Measurements from ENCODE around the gene ALDH3B2. TPM values are rescaled to one million over a fixed set of nuclear protein-coding genes. Genes with fewer than 3 reads are reported as not detected.

ALDH3B2 gene
- total RNA-seq, 2 experiments from 2014 or later = not detected

GRCh38 chr11:67615728-67616430 is 58.5 kb downstream of the ALDH3B2 start:
- intact Hi-C loops (cut with DNase I, micrococcal nuclease) = loop anchor here in 1 of 2 experiments (2.0 kb wide), 1 partner anchor 13 kb away; the partner anchor contains the start of gene NUDT8
- Mint-ChIP-seq H3K27ac (no peak overlapping the region), H3K4me1 (peaks cover 22% of the 10 kb centered on the region), H3K27me3 (no peaks in the 10 kb centered on the region), H3K4me3 (peak overlapping the region; percentile 15), H3K9me3 (ENCODE audit: low read depth) (no peaks in the 10 kb centered on the region), H3K36me3 (ENCODE audit: low read depth) (peaks cover 12% of the 10 kb centered on the region)
- ChIA-PET POLR2A (no interaction called here), CTCF (interaction anchor here (0.7 to 5.4 kb wide), 5 partner anchors 13 to 1041 kb away, joined by 3 to 67 read pairs (median 5); partner anchors contain the start of genes NUDT8 and PPP1CA)
- DNase-seq = no peak
- no peak for ATAC-seq

- H3K4me3 Mint-ChIP-seq = peak overlapping the region; percentile 67
- intact Hi-C loops (cut with DNase I, micrococcal nuclease) = loop anchor here (1.0 to 5.0 kb wide), 5 partner anchors 9 to 108 kb away; partner anchors contain the start of genes NUDT8 (in 2 of the 2), CDK2AP2 (in 1 of the 2), NDUFV1 (in 1 of the 2) and PITPNM1 (in 1 of the 2)
- ATAC-seq (peak; percentile 57), DNase-seq (peak; percentile 85)
- POLR2A ChIA-PET = interaction anchor here (1.0 kb wide), 1 partner anchor 13 kb away, joined by 3 read pairs; no protein-coding TSS in a partner anchor
- H3K9me3 Mint-ChIP-seq (ENCODE audit: low read depth) = no peaks in the 10 kb centered on the region
- no peaks in the 10 kb centered on the region for H3K27me3 Mint-ChIP-seq
- H3K4me1 Mint-ChIP-seq = peaks cover 22% of the 10 kb centered on the region
- H3K27ac Mint-ChIP-seq = peak overlapping the region; percentile 93
- CTCF ChIA-PET = interaction anchor here (0.6 to 5.4 kb wide), 14 partner anchors 14 to 1042 kb away, joined by 3 to 67 read pairs (median 4); partner anchors contain the start of genes NUDT8 and PPP1CA
- peaks cover 12% of the 10 kb centered on the region for H3K36me3 Mint-ChIP-seq (ENCODE audit: low read depth)
Observed at GRCh38 chr11:67614730-67615714, 59.4 kb downstream of the ALDH3B2 start.

GRCh38 chr11:67613960-67614715 is 60.3 kb downstream of the ALDH3B2 start:
- ATAC-seq = peak; percentile 90
- Mint-ChIP-seq H3K9me3 (ENCODE audit: low read depth) (no peaks in the 10 kb centered on the region), H3K4me1 (peaks cover 22% of the 10 kb centered on the region), H3K4me3 (peak overlapping the region; percentile 67), H3K27ac (peak overlapping the region; percentile 93), H3K27me3 (no peaks in the 10 kb centered on the region), H3K36me3 (ENCODE audit: low read depth) (peaks cover 16% of the 10 kb centered on the region)
- DNase-seq = peak; percentile 92
- intact Hi-C loops (cut with DNase I, micrococcal nuclease) = loop anchor here (1.0 to 5.0 kb wide), 5 partner anchors 8 to 107 kb away; partner anchors contain the start of genes NUDT8 (in 2 of the 2), CDK2AP2 (in 1 of the 2), NDUFV1 (in 1 of the 2) and PITPNM1 (in 1 of the 2)
- POLR2A ChIA-PET = interaction anchor here (1.0 kb wide), 2 partner anchors 14 to 31 kb away, joined by 3 read pairs; no protein-coding TSS in a partner anchor
- CTCF ChIA-PET = interaction anchor here (0.6 to 5.4 kb wide), 15 partner anchors 14 to 933 kb away, joined by 3 to 67 read pairs (median 4); partner anchors contain the start of genes NUDT8 and PPP1CA

GRCh38 chr11:67613313-67613959 is 61.0 kb downstream of the ALDH3B2 start:
- ATAC-seq = no peak
- Mint-ChIP-seq H3K4me1 (peaks cover 25% of the 10 kb centered on the region), H3K27ac (peak overlapping the region; percentile 93), H3K36me3 (ENCODE audit: low read depth) (peaks cover 23% of the 10 kb centered on the region), H3K9me3 (ENCODE audit: low read depth) (no peaks in the 10 kb centered on the region), H3K27me3 (no peaks in the 10 kb centered on the region), H3K4me3 (peak overlapping the region; percentile 67)
- intact Hi-C loops (cut with DNase I, micrococcal nuclease) = loop anchor here in 1 of 2 experiments (5.0 kb wide), 1 partner anchor 106 kb away; the partner anchor contains the start of genes CDK2AP2 and PITPNM1
- DNase-seq = no peak
- ChIA-PET CTCF (interaction anchor here (0.6 to 5.4 kb wide), 10 partner anchors 16 to 1800 kb away, joined by 3 to 67 read pairs (median 4); partner anchors contain the start of gene NUDT8), POLR2A (interaction anchor here (0.6 to 1.0 kb wide), 4 partner anchors 15 to 968 kb away, joined by 3 to 5 read pairs (median 3); no protein-coding TSS in a partner anchor)

GRCh38 chr11:67612751-67613150 is 61.7 kb downstream of the ALDH3B2 start:
- no peak for DNase-seq
- Mint-ChIP-seq H3K36me3 (ENCODE audit: low read depth) (peaks cover 27% of the 10 kb centered on the region), H3K27ac (peak overlapping the region; percentile 93), H3K27me3 (no peaks in the 10 kb centered on the region), H3K9me3 (ENCODE audit: low read depth) (no peaks in the 10 kb centered on the region), H3K4me3 (no peak overlapping the region), H3K4me1 (peaks cover 32% of the 10 kb centered on the region)
- ChIA-PET CTCF (interaction anchor here (1.0 to 2.2 kb wide), 2 partner anchors 17 to 35 kb away, joined by 4 to 7 read pairs; partner anchors contain the start of gene NUDT8), POLR2A (interaction anchor here (0.6 kb wide), 1 partner anchor 968 kb away, joined by 3 read pairs; no protein-coding TSS in a partner anchor)
- intact Hi-C loops (cut with DNase I, micrococcal nuclease) = loop anchor here in 1 of 2 experiments (5.0 kb wide), 1 partner anchor 105 kb away; the partner anchor contains the start of genes CDK2AP2 and PITPNM1
- no peak for ATAC-seq

Other genes with a start within 250 kb of the ALDH3B2 start
- 10 to 100 TPM; 53.4 to 57.2 TPM for gene RPS6KB2, start 246.1 kb downstream of the ALDH3B2 start, total RNA-seq
- gene PTPRCAP, start 236.9 kb downstream of the ALDH3B2 start, total RNA-seq = 10 to 100 TPM; 80.1 to 83.4 TPM
- gene CORO1B, start 231.1 kb downstream of the ALDH3B2 start, total RNA-seq = 100 to 1,000 TPM; 178 to 285 TPM
- not detected for gene GPR152, start 221.9 kb downstream of the ALDH3B2 start, total RNA-seq
- under 1 TPM; 0.37 to 0.46 TPM for gene CABP4, start 219.3 kb downstream of the ALDH3B2 start, total RNA-seq
- 10 to 100 TPM; 69.9 to 74.7 TPM for gene TMEM134, start 205.4 kb downstream of the ALDH3B2 start, total RNA-seq
- 100 to 1,000 TPM; 142 to 144 TPM for gene AIP, start 191.6 kb downstream of the ALDH3B2 start, total RNA-seq
- 100 to 1,000 TPM in 1 of 2 experiments, 10 to 100 TPM in 1; 94.5 to 100 TPM for gene PITPNM1, start 169.3 kb downstream of the ALDH3B2 start, total RNA-seq
- gene CDK2AP2, start 166.5 kb downstream of the ALDH3B2 start, total RNA-seq = 10 to 100 TPM; 64.1 to 68.7 TPM
- gene CABP2, start 151.2 kb downstream of the ALDH3B2 start, total RNA-seq = not detected
- 100 to 1,000 TPM; 376 to 463 TPM for gene GSTP1, start 90.8 kb downstream of the ALDH3B2 start, total RNA-seq
- gene NDUFV1, start 67.7 kb downstream of the ALDH3B2 start, total RNA-seq = 100 to 1,000 TPM; 253 to 287 TPM
- 10 to 100 TPM; 17.0 to 23.4 TPM for gene NUDT8, start 44.7 kb downstream of the ALDH3B2 start, total RNA-seq
- gene TBX10, start 34.9 kb downstream of the ALDH3B2 start, total RNA-seq = not detected
- gene ACY3, start 23.9 kb downstream of the ALDH3B2 start, total RNA-seq = under 1 TPM; 0.46 TPM